Liver (tissue), 9 donors: ENCODE measurements around the gene CTDSPL2. TPM values are rescaled to one million over a fixed set of nuclear protein-coding genes. Genes with fewer than 3 reads are reported as not detected.
A peak's percentile ranks its signal among the peaks of the same experiment; 100 is the strongest.

ENCODE experiments used
- DNase-seq: peaks from one replicate; pipeline ENCODE4 v3.0.0-alpha.2; 2017; ENCODE audit warnings: low spot score
- H3K27ac ChIP-seq, 2 donors: one replicate each; pipeline ENCODE4 v1.7.0; 2013; ENCODE audit warnings: inconsistent platforms in 2 of 2, low read length in 2 of 2, control low read depth in 1 of 2, low read depth in 1 of 2, mild to moderate bottlenecking in 1 of 2
- H3K27me3 ChIP-seq, 4 donors: one replicate each; pipeline versions ENCODE4 v1.6.1 to v1.7.0; 2013; ENCODE audit warnings: low read length in 3 of 4, inconsistent platforms in 1 of 4, mild to moderate bottlenecking in 1 of 4, moderate library complexity in 1 of 4; ENCODE audit not compliant: control insufficient read depth in 4 of 4, insufficient read depth in 4 of 4
- H3K36me3 ChIP-seq, 4 donors: one replicate each; pipeline versions ENCODE4 v1.6.1 to v1.7.0; 2013; ENCODE audit warnings: low read length in 3 of 4, mild to moderate bottlenecking in 3 of 4, low read depth in 1 of 4, moderate library complexity in 1 of 4; ENCODE audit not compliant: control insufficient read depth in 4 of 4, insufficient read depth in 3 of 4
- H3K4me1 ChIP-seq, 4 donors: one replicate each; pipeline versions ENCODE4 v1.6.1 to v1.7.0; 2013; ENCODE audit warnings: low read length in 3 of 4, mild to moderate bottlenecking in 3 of 4, moderate library complexity in 1 of 4; ENCODE audit not compliant: control insufficient read depth in 4 of 4, insufficient read depth in 4 of 4
- H3K4me3 ChIP-seq, 3 donors: one replicate each; pipeline versions ENCODE4 v1.6.1 to v1.7.0; 2013; ENCODE audit warnings: low read length in 3 of 3, control low read depth in 1 of 3, low read depth in 1 of 3, mild to moderate bottlenecking in 1 of 3
- H3K9ac ChIP-seq, 2 donors: one replicate each; pipeline ENCODE4 v1.7.0; 2013; ENCODE audit warnings: low read length in 2 of 2, mild to moderate bottlenecking in 2 of 2, moderate library complexity in 2 of 2, control low read depth in 1 of 2, low read depth in 1 of 2
- H3K9me3 ChIP-seq, 4 donors: one replicate each; pipeline versions ENCODE4 v1.6.1 to v1.7.0; 2013; ENCODE audit warnings: low read length in 3 of 4; ENCODE audit not compliant: control insufficient read depth in 4 of 4
- ATF3 ChIP-seq: IDR thresholded peaks from 2 replicates; pipeline ENCODE4 v1.6.1; 2016; ENCODE audit warnings: antibody characterized with exemption
- EGR1 ChIP-seq, 2 donors: IDR thresholded peaks; 2 replicates each; pipeline ENCODE4 v1.6.1; 2016 to 2018; ENCODE audit warnings: antibody characterized with exemption in 2 of 2, low read depth in 2 of 2
- FOXA1 ChIP-seq: IDR thresholded peaks from 2 replicates; pipeline ENCODE4 v1.6.1; 2016; ENCODE audit warnings: antibody characterized with exemption
- GABPA ChIP-seq, 2 donors: IDR thresholded peaks in 1 of 2; conservative IDR thresholded peaks in 1 of 2; 2 replicates each; pipeline ENCODE4 v1.6.1; 2016; ENCODE audit warnings: antibody characterized with exemption in 2 of 2, mild to moderate bottlenecking in 1 of 2, moderate library complexity in 1 of 2
- HNF4A ChIP-seq, 2 donors: conservative IDR thresholded peaks; 2 replicates each; pipeline ENCODE4 v1.6.1; 2016; ENCODE audit warnings: antibody characterized with exemption in 2 of 2, mild to moderate bottlenecking in 2 of 2
- HNF4G ChIP-seq: IDR thresholded peaks from 2 replicates; pipeline ENCODE4 v1.6.1; 2016; ENCODE audit warnings: antibody characterized with exemption
- JUND ChIP-seq, 2 donors: IDR thresholded peaks; 2 replicates each; pipeline ENCODE4 v1.6.1; 2016; ENCODE audit warnings: antibody characterized with exemption in 2 of 2
- NR2F2 ChIP-seq: IDR thresholded peaks from 2 replicates; pipeline ENCODE4 v1.6.1; 2016; ENCODE audit warnings: antibody characterized with exemption
- RAD21 ChIP-seq, 2 donors: IDR thresholded peaks; 2 replicates each; pipeline ENCODE4 v1.6.1; 2016; ENCODE audit warnings: antibody characterized with exemption in 2 of 2, mild to moderate bottlenecking in 2 of 2
- REST ChIP-seq: IDR thresholded peaks from 2 replicates; pipeline ENCODE4 v1.6.1; 2016; ENCODE audit warnings: antibody characterized with exemption, mild to moderate bottlenecking
- RXRA ChIP-seq, 2 donors: IDR thresholded peaks; 2 replicates each; pipeline ENCODE4 v1.6.1; 2017 to 2018; ENCODE audit warnings: antibody characterized with exemption in 2 of 2, mild to moderate bottlenecking in 1 of 2
- SP1 ChIP-seq: IDR thresholded peaks from 2 replicates; pipeline ENCODE4 v1.6.1; 2018; ENCODE audit warnings: antibody characterized with exemption, mild to moderate bottlenecking
- TAF1 ChIP-seq: conservative IDR thresholded peaks from 2 replicates; pipeline ENCODE4 v1.6.1; 2016; ENCODE audit warnings: antibody characterized with exemption, mild to moderate bottlenecking
- YY1 ChIP-seq: IDR thresholded peaks from 2 replicates; pipeline ENCODE4 v1.6.1; 2016; ENCODE audit warnings: antibody characterized with exemption, mild to moderate bottlenecking
- WGBS: extraction: QIAGEN DNeasy Blood & Tissue Kit; methylation state at CpG from one replicate; pipeline ENCODE4 v1.1.7; 2013; 5-methylcytosine and 5-hydroxymethylcytosine counted together
- polyA plus RNA-seq, 2 donors: library from polyadenylated mRNA; stranded (reverse) in 1 of 2; unstranded in 1 of 2; fragments of 200-250 nt in 1 of 2; fragments of >200 nt in 1 of 2; fragmentation: Nextera tagmentation in 1 of 2; extraction: Ambion mirVana in 1 of 2; gene quantifications; one replicate each; pipeline versions ENCODE4 v1.2.1 to v1.2.3, GENCODE V29; 2013 to 2015
- total RNA-seq, 2 donors: library from RNA; depleted of rRNA; stranded (reverse); fragments of >200 nt; gene quantifications; one replicate each; pipeline ENCODE4 v1.2.3, GENCODE V29; 2014
- donor health status: healthy.
- donor health status: healthy.
- donor health status: healthy.
- donor health status: healthy.
- donor health status: healthy.

The CTDSPL2 gene
- total and polyA plus RNA-seq, 4 donors, result 3.6 to 41.5 (median 21.2) TPM

GRCh38 chr15:44532689-44533088, 105.3 kb downstream of the CTDSPL2 start:
- no peak overlapping the region for H3K27ac ChIP-seq
- TF ChIP-seq TAF1 (no peak), REST (no peak), HNF4A (conservative IDR thresholded peaks at IDR 0.05) (no peak), EGR1 (IDR thresholded peaks at IDR 0.05; ENCODE audit: low read depth in 2 of 2) (no peak), NR2F2 (no peak), HNF4G (no peak), ATF3 (no peak), FOXA1 (no peak), YY1 (no peak), RXRA (IDR thresholded peaks at IDR 0.05) (no peak), JUND (IDR thresholded peaks at IDR 0.05) (no peak)
- no peak overlapping the region for H3K4me3 ChIP-seq
- peaks cover 3 to 11% (median 7%) of the 10 kb centered on the region in 4 donors for H3K4me1 ChIP-seq
- no peak for DNase-seq
- WGBS, result 98% methylated on average over 3 of the region's 3 CpGs
- H3K9ac ChIP-seq, result no peak overlapping the region
- no peaks in the 10 kb centered on the region for H3K9me3 ChIP-seq
- H3K36me3 ChIP-seq, result peaks cover 0 to 5% (median under 1%) of the 10 kb centered on the region in 4 donors
- no peaks in the 10 kb centered on the region for H3K27me3 ChIP-seq

- Histone ChIP-seq H3K9me3 (no peaks in the 10 kb centered on the region), H3K4me1 (peaks cover 6 to 21% (median 16%) of the 10 kb centered on the region in 4 donors), H3K27ac (no peak overlapping the region), H3K9ac (no peak overlapping the region), H3K27me3 (no peaks in the 10 kb centered on the region), H3K36me3 (peaks cover 0 to 5% (median 0%) of the 10 kb centered on the region in 4 donors), H3K4me3 (no peak overlapping the region)
- no peak for DNase-seq
- TF ChIP-seq SP1 (no peak), EGR1 (IDR thresholded peaks at IDR 0.05; ENCODE audit: low read depth in 2 of 2) (no peak), RAD21 (IDR thresholded peaks at IDR 0.05) (no peak)
- 97% methylated on average over 8 of the region's 8 CpGs for WGBS
These were observed 107.7 kb downstream of the CTDSPL2 start for GRCh38 chr15:44535092-44535491.

GRCh38 chr15:44535523-44536301, 108.3 kb downstream of the CTDSPL2 start:
- DNase-seq, result peak; percentile 40
- Histone ChIP-seq H3K4me1 (peaks cover 6 to 21% (median 16%) of the 10 kb centered on the region in 4 donors), H3K36me3 (peaks cover 0 to 5% (median 0%) of the 10 kb centered on the region in 4 donors), H3K9ac (peak overlapping the region; percentile 63 to 89), H3K27ac (peak overlapping the region; percentile 97 to 98), H3K4me3 (peak overlapping the region; percentile 72 to 96 (median 89)), H3K9me3 (no peaks in the 10 kb centered on the region), H3K27me3 (no peaks in the 10 kb centered on the region)
- TF ChIP-seq GABPA (IDR thresholded peaks at IDR 0.05 in 1 of 2, conservative IDR thresholded peaks at IDR 0.05 in 1 of 2), result no peak
- TF ChIP-seq JUND (IDR thresholded peaks at IDR 0.05), result peak in 1 of 2 donors; percentile 4
- WGBS, result 61% methylated on average over 36 of the region's 36 CpGs
